Measurements from ENCODE around the gene ARHGEF11. TPM values are rescaled to one million over a fixed set of nuclear protein-coding genes. Genes with fewer than 3 reads are reported as not detected.

ARHGEF11 gene
- total RNA-seq, 1 donor from 2014 or later = 29.1 TPM

GRCh38 chr1:156920233-156921052, 125.1 kb downstream of the ARHGEF11 start, which contains the start of gene LRRC71:
Gene LRRC71, plus strand, starts transcription at chr1:156920632. Its CDS starts 172 bp downstream, at chr1:156920804.
- Histone ChIP-seq H3K27ac (replicated peaks) (peak within 1 kb of the TSS; percentile 27), H3K4me3 (peak within 1 kb of the TSS; percentile 44), H3K27me3 (ENCODE audit: low read depth) (peaks cover 67% of the 10 kb centered on the region), H3K36me3 (peaks cover 30% of the 10 kb centered on the region), H3K9me3 (replicated peaks) (peaks cover 10% of the 10 kb centered on the region), H3K4me1 (peaks cover 29% of the 10 kb centered on the region)
- peak; percentile 83 for DNase-seq
- intact Hi-C loops (cut with micrococcal nuclease) = no loop called here
- TF ChIP-seq CTCF (IDR thresholded peaks at IDR 0.05; ENCODE audit: borderline replicate concordance) = peak; percentile 97

- peaks cover 10% of the 10 kb centered on the region for H3K9me3 ChIP-seq (replicated peaks)
- intact Hi-C loops (cut with micrococcal nuclease) = no loop called here
- H3K4me3 ChIP-seq = no peak overlapping the region
- peaks cover 79% of the 10 kb centered on the region for H3K36me3 ChIP-seq
- H3K4me1 ChIP-seq = peaks cover 14% of the 10 kb centered on the region
- peaks cover 25% of the 10 kb centered on the region for H3K27me3 ChIP-seq (ENCODE audit: low read depth)
- no peak for DNase-seq
- H3K27ac ChIP-seq (replicated peaks) = no peak overlapping the region
- TF ChIP-seq CTCF (IDR thresholded peaks at IDR 0.05; ENCODE audit: borderline replicate concordance) = no peak
Measured at GRCh38 chr1:156914440-156914856, 131.1 kb downstream of the ARHGEF11 start.

- no peak overlapping the region for H3K27ac ChIP-seq (replicated peaks)
- H3K4me3 ChIP-seq = no peak overlapping the region
- H3K36me3 ChIP-seq = peaks cover 81% of the 10 kb centered on the region
- peaks cover 10% of the 10 kb centered on the region for H3K9me3 ChIP-seq (replicated peaks)
- peaks cover 30% of the 10 kb centered on the region for H3K27me3 ChIP-seq (ENCODE audit: low read depth)
- peaks cover 15% of the 10 kb centered on the region for H3K4me1 ChIP-seq
- no peak for TF ChIP-seq CTCF (IDR thresholded peaks at IDR 0.05; ENCODE audit: borderline replicate concordance)
- DNase-seq = no peak
- intact Hi-C loops (cut with micrococcal nuclease) = no loop called here
Measured at GRCh38 chr1:156913809-156914387, 131.6 kb downstream of the ARHGEF11 start.

GRCh38 chr1:156912861-156913808, 132.4 kb downstream of the ARHGEF11 start:
- peaks cover 86% of the 10 kb centered on the region for H3K36me3 ChIP-seq
- H3K27me3 ChIP-seq (ENCODE audit: low read depth) = peaks cover 37% of the 10 kb centered on the region
- TF ChIP-seq CTCF (IDR thresholded peaks at IDR 0.05; ENCODE audit: borderline replicate concordance) = no peak
- DNase-seq = no peak
- peaks cover 7% of the 10 kb centered on the region for H3K9me3 ChIP-seq (replicated peaks)
- no peak overlapping the region for H3K4me3 ChIP-seq
- H3K27ac ChIP-seq (replicated peaks) = no peak overlapping the region
- intact Hi-C loops (cut with micrococcal nuclease) = no loop called here
- H3K4me1 ChIP-seq = peaks cover 23% of the 10 kb centered on the region

GRCh38 chr1:156912310-156912709, 133.2 kb downstream of the ARHGEF11 start:
- H3K9me3 ChIP-seq (replicated peaks) = no peaks in the 10 kb centered on the region
- intact Hi-C loops (cut with micrococcal nuclease) = no loop called here
- H3K27me3 ChIP-seq (ENCODE audit: low read depth) = peaks cover 37% of the 10 kb centered on the region
- H3K4me3 ChIP-seq = no peak overlapping the region
- TF ChIP-seq CTCF (IDR thresholded peaks at IDR 0.05; ENCODE audit: borderline replicate concordance) = no peak
- no peak overlapping the region for H3K27ac ChIP-seq (replicated peaks)
- peaks cover 31% of the 10 kb centered on the region for H3K4me1 ChIP-seq
- no peak for DNase-seq
- peaks cover 86% of the 10 kb centered on the region for H3K36me3 ChIP-seq
